Ammon's horn (tissue), 1 donor: Measurements from ENCODE around the gene HLA-DQA2.
"Not testable (repeated sequence)": the region's sequence is repeated elsewhere in the genome, so short reads cannot be mapped to it uniquely, and the experiment has no call there.

Experiments used
- DNase-seq: peaks from one replicate; pipeline ENCODE4 v3.0.0-alpha.2; 2016; ENCODE audit warnings: low spot score

The HLA-DQA2 gene

DNA sequence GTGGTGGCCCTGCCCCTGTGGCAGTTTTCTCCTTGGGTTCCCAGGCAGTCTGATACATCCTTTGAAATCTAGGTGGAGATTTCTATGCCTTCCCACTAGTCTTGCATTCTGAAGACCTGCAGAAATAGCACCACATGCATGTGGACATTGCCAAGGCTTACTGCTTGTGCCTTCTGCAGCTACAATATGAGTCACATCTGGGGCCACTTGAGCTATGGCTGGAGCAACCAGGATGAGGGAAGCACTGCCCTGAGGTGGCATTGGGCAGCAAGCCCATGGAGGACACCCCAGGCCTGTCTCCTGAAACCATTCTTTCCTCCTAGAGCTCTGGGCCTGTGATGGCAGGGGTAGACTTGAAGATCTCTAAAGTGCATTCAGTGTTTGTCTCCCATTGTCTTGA, 37.8 kb downstream of the HLA-DQA2 start:
- no peak for DNase-seq

DNA sequence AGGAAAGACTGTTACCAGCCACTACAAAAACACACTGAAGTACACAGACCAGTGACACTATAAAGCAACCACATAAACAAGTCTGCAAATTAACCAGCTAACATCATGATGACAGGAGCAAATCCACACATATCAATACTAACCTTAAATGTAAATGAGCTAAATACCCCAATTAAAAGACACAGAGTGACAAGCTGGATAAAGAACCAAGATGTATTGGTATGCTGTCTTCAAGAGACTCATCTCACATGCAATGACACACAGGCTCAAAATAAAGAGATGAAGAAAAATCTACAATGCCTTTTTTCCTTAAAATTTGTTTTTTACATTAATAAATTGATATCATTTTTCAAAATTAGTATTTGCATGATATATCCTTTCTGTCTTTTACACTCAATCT, 41.7 kb downstream of the HLA-DQA2 start:
- DNase-seq = not testable (repeated sequence)

DNA sequence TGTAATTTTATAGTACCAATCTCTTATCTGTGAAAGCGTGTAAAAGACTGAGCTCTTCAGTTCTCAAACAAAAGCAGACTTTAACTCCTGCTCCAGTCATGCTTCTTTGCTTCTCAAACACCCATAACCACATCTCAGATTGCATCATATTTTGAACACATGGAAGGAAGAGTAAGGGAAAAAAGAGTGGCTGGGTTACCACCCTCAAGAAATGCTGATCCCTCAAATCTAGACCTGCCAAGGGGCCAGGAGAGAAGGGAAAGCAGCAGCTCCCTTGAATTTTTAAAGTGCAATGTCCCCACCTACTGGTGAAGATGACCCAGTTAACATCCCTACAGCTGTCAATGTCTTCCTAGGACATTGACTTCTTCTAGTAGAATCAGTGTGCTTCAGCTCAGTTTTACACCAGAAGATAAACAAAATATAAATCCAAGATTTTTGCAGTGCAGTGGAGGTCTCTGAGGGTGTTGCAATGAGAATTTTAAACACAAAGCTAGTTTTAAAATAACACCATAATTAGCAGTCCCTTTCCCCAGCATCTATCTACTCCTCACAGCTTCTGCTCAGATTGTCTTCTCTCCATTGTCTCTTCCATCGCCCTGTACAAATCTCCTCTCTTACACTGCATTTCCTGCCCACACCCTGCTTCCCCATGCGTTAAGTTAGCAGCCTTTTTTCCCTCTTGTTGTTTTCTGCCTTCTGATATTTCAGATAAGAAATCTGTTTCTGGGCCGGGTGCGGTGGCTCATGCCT, 44.8 kb downstream of the HLA-DQA2 start:
- peak; percentile 73 for DNase-seq

DNA sequence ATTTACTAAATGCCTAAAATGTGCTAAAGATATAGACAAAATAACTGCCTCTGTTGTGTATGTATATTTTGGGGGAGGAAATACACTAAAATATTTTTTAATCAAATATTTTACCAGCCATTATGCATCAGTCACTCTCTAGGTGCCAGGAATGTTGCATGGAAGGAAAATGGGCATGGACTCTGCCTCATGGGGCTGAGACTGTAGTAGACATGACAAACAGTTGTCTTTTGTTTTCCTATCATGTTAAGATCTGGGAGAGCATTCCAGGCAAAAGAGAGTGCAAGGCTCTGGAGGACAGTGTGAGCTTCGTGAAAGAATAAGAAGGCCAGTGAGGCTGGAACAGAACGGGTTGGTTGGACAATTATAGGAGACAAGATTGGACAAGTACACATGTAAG, 49.1 kb downstream of the HLA-DQA2 start:
- no peak for DNase-seq

DNA sequence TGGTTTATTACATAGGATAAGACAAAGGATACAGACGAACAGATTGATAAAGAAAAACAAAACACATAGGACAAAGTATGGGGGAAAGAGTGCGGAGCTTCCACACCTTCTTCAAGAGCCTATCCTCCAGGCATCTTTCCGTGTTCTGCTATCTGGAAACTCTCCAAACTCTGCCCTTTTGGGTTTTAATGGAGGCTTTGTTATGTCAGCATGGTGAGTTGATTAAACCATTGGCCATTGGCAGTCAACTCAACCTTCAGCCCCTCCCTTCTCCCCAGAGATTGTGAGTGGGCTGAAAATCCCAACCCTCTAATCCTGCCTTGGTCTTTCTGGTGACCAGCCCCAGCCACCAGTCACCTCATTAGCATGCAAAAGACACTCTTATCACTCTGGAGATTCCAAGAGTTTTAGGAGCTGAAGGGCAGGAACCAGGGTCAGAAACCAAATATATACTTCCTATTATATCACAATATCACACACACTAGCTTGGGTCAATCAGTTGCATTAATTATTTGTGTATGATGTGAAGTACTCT, 51.8 kb downstream of the HLA-DQA2 start:
- no peak for DNase-seq

DNA sequence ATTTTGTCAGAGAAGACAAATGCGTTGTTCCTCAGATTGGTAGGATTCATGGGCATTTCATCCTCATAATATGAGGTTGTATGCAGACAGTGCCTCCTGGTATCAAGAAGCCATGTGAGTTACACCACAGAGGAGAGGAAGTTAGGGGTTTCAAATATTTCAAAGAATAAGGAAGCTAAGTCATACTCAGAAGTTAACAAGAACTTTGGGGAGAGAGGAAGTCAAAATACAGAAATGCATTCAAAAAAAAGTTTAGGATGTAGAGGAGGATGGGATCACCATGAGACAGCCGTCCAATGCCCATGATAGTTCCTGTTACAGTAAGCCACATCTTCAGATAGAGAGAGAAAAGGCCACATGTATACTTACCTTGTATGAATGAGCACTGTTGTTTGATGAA, 53.3 kb downstream of the HLA-DQA2 start:
- DNase-seq = peak; percentile 17
